HTR-8/SVneo (cell line): ENCODE results near the gene ZSCAN12.

Experiments
- DNase-seq: peaks from one replicate; pipeline ENCODE4 v3.0.0; 2011; ENCODE audit warnings: low spot score, mixed read lengths; ENCODE audit not compliant: insufficient read length
- FAIRE-seq: peaks from 2 replicates; lab custom pipeline; 2011; peaks lifted over from hg19 to GRCh38; lab: Jason Lieb, UNC

The ZSCAN12 gene

DNA sequence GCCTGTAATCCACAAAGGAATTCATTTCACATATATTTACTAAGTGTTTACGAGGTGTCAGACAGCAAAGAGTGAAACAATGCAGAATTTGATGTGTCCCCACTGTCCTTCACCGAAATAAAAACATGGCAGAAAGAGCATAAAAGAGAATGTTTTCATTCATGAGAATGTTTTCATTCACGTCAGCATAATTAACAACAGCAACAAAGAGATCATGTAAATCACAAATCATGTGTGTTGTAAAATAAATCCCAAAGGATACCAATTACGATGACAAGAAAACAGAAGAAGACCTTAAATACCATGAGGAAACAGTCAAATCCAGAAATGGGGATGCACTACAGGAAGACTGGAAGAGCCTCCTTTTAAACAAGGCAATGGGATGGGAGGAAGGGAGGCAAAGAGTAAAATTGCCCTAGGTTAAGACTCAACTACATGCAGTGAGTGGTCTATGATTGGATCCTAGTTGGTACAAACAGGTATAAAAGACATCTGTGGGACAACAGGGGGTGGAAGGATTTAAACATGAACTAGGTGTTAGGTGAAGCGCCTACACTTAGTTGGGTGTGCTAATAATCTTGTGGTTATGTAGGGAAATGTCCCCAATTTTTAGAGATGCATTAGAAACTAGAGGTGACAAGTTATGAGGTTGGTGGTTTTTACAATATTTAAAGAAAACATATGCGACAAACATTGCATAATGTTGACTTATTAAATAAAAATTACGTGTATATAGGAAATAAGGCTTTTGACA, 65.1 kb downstream of the ZSCAN12 start:
- no peak for DNase-seq
- FAIRE-seq = no peak

DNA sequence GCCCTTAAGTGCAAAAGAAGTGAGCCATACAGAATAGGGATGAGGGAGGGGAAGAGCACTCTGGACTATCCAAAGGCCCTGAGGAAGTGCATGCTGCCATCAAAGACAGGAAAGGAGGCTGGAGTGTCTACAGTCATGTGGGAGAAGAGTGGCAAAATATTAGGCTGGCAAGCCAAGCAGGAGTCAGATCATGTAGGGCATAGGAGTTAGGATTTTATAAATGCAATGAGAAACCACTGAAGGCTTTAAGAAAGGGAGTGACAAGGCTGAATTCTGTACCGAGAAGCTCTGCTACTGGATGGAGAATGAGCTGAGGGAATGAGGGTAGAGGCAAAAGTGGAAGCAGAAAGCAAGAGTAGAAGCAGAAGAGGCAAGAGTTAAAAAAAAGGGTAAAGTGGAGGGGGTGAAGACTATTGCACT, 65.9 kb downstream of the ZSCAN12 start:
- no peak for DNase-seq
- no peak for FAIRE-seq

DNA sequence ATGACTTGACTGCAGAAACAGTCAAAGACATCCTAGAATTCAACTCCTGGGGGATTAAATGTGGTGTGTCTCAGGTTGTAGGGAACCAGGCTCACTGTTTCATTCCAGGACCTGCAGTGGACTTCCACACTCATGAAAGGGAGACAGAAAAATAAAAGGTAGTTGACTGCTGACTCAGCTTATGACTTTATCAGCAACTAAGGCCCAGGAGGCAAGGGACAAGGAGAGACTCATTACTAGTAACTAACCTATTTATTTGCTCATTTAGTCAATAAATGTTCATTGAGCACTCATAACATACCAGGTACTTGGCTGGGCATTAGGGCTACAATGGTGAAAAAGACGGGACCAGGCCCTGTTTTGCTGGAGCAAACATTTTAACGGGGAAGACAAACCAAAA, 66.5 kb downstream of the ZSCAN12 start:
- DNase-seq (no peak), FAIRE-seq (no peak)

DNA sequence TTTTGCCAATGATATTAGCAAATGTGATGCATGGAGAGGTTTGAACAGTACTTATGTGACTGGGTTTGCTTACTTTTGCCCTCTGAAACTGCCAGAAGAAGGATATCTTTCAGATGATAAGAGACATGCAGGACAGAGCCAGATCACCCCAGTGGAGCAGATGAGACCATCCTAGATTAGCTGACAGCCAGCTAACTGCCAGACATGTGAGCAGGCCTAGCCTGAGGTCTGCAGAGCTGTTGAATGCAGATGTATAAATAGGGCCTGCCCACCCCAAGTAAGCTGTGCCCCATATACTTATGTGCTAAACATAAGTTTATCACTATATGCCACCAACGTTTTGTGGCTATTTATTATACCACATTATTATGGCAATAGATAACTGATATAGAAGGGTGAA, 69.5 kb downstream of the ZSCAN12 start:
- DNase-seq (no peak), FAIRE-seq (no peak)
